BLaER1 (cell line): ENCODE data around the gene CFP.

Experiments
- H3K27ac ChIP-seq: shearing (Covaris generic); formaldehyde crosslinking; 2 replicates; pipeline ENCODE4 v1.8.1; 2022
- H3K27me3 ChIP-seq: shearing (Covaris generic); formaldehyde crosslinking; 2 replicates; pipeline ENCODE4 v1.8.1; 2022
- H3K36me3 ChIP-seq: shearing (Covaris generic); formaldehyde crosslinking; 2 replicates; pipeline ENCODE4 v1.8.1; 2022
- H3K4me1 ChIP-seq: shearing (Covaris generic); formaldehyde crosslinking; 2 replicates; pipeline ENCODE4 v1.8.1; 2022
- H3K4me2 ChIP-seq: shearing (Covaris generic); formaldehyde crosslinking; 2 replicates; pipeline ENCODE4 v1.8.1; 2022
- H3K4me3 ChIP-seq: shearing (Covaris generic); formaldehyde crosslinking; 2 replicates; pipeline ENCODE4 v1.8.1; 2022
- H3K9ac ChIP-seq: shearing (Covaris generic); formaldehyde crosslinking; 2 replicates; pipeline ENCODE4 v1.8.1; 2022
- H3K9me3 ChIP-seq: shearing (Covaris generic); formaldehyde crosslinking; 2 replicates; pipeline ENCODE4 v1.8.1; 2022
- H4K20me1 ChIP-seq: shearing (Covaris generic); formaldehyde crosslinking; 2 replicates; pipeline ENCODE4 v1.8.1; 2022
- Cebpa-rat ChIP-seq: shearing (Covaris generic); IDR thresholded peaks from 2 replicates; pipeline ENCODE4 v1.8.1; 2022

The CFP gene

DNA sequence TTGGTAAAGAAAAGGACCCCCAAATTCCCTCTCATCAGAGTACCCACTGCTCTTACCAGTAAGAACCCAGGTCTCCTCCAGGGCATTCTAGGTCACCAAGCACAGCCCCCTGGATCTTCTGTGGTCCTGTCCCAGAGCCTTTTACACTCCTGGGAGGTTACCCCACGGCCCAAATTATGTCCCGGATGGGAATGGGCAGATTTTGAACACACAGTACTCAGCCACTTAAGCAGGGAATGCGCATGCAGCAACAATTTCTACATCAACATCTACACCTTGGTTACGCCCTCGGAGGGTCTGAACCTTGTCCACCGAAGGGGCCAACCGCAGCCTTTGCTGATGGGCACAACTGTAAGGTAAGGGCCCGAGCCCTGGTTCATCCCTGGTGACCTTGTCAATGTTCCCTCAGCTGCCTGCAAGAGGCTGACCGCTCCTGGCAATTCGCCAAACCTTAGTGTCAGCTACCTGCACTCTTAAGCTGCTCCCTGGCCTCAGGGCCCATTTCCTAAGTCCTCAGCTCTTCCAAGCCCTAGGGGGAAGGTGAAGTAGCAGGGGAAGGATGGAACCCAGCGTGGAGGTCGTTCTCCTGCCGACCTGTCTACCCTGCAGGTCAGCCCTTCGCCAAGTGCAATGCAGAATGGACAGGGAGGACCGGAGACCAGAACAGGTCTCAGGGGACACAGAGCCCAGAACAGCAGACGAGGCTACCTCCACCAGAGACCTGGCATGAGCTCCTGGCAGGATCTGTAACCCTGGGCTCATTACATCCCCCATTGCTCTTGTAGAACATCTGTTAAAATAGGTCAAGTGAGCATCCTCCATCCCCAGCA, 41.6 kb downstream of the CFP start:
- Histone ChIP-seq H4K20me1 (peaks cover 10% of the 10 kb centered on the region; the same call in 1 of the 2 replicates), H3K4me1 (peaks cover 26% of the 10 kb centered on the region), H3K27me3 (peaks cover 43% of the 10 kb centered on the region), H3K9ac (no peak overlapping the region), H3K27ac (no peak overlapping the region), H3K4me2 (no peak overlapping the region), H3K9me3 (no peaks in the 10 kb centered on the region), H3K36me3 (peaks cover 12% of the 10 kb centered on the region), H3K4me3 (no peak overlapping the region)
- TF ChIP-seq Cebpa-rat, result no peak

DNA sequence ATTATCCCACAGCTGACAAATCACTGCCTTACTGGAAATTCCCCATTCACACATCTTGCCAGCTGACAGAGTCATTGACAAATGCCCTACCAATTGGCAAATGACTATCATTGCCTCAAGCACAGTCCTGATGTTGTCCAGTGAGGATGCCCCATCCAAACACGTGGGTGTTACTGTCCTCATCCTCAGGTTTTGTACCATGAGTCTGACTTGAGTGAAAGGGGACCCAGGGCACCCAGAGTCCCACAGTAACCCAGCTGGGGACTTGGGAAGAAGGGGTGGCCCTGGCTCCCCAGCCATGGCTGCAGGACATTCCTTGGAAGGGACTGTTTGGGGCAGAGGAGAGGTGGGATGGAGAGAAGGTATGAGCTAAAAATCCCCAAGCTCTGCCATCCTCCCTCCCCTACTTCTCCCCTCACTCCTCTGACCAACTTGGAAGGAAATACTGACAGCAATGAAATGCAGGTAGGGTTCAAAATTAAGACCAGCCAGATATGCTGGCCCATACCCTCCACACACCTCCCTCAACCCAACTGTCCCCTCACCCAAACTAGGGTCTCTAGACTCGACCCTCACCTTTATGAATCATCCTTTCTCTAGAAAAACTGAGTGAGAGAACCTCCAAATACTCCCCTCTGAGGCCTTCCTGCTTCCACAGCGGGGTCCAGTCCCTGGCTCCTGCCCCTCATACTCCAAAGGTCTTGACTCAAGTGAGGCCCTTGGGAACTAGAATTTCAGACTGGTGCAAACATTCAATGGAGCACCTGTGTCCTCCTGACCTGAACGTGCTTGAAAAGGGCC, 42.4 kb downstream of the CFP start:
- no peak overlapping the region for H3K9ac ChIP-seq
- H4K20me1 ChIP-seq, result peaks cover 10% of the 10 kb centered on the region; the same call in 1 of the 2 replicates
- peaks cover 12% of the 10 kb centered on the region for H3K36me3 ChIP-seq
- TF ChIP-seq Cebpa-rat, result no peak
- H3K27me3 ChIP-seq, result peaks cover 43% of the 10 kb centered on the region
- H3K4me1 ChIP-seq, result peaks cover 35% of the 10 kb centered on the region
- H3K9me3 ChIP-seq, result no peaks in the 10 kb centered on the region
- no peak overlapping the region for H3K27ac ChIP-seq
- H3K4me3 ChIP-seq, result no peak overlapping the region
- H3K4me2 ChIP-seq, result no peak overlapping the region

DNA sequence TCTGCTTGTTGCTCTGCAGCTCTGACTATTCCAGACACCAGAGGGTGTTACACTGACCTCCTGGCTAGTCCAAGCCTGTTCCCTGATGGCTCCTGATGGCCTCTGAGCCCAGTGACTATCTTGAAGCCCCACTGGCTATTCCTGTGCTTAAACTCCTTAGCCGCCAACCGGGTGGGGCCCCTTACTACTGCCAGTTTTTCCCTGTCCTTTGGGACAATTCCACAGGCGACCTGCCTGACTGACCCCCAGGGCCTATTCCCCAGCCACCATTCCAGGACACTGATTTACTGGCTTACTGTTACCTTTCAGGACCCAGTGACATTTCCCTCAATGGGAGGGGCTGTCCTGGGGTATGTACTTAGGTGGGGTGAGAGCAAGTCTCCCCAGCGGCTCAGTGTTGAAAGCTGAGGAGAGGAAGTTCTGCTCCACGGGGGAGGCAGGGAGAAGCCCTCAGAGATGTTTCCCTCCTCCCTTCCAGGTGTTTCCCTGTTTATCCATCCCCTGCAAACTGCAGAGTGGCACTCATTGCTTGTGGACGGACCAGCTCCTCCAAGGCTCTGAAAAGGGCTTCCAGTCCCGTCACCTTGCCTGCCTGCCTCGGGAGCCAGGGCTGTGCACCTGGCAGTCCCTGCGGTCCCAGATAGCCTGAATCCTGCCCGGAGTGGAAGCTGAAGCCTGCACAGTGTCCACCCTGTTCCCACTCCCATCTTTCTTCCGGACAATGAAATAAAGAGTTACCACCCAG, 43.5 kb downstream of the CFP start:
- H3K4me2 ChIP-seq, result no peak overlapping the region
- H3K9me3 ChIP-seq, result no peaks in the 10 kb centered on the region
- H3K9ac ChIP-seq, result no peak overlapping the region

DNA sequence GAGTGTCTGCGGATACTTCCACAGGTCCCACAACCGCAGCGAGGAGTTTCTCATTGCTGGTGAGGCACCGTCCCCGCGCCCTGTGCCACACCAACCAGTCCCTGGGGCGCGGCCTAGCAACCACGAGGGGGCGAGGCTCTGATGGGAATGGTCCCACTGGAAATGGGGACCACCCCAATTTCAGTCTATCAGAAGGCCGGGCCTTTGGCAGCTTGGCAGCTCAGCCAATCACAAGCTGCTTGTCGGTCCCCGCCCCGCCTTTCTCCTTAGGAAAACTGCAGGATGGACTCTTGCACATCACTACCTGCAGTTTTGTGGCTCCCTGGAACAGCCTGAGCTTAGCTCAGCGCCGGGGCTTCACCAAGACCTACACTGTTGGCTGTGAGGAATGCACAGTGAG, 44.5 kb downstream of the CFP start:
- no peak for TF ChIP-seq Cebpa-rat
- Histone ChIP-seq H3K36me3 (peaks cover 12% of the 10 kb centered on the region), H3K9ac (no peak overlapping the region), H3K9me3 (no peaks in the 10 kb centered on the region), H3K27ac (no peak overlapping the region), H3K4me3 (no peak overlapping the region), H3K4me2 (no peak overlapping the region), H3K27me3 (peaks cover 35% of the 10 kb centered on the region), H4K20me1 (peaks cover 10% of the 10 kb centered on the region; the same call in 1 of the 2 replicates), H3K4me1 (peaks cover 36% of the 10 kb centered on the region)

More for the DNA sequence above, 43.5 kb downstream of the CFP start:
- H3K36me3 ChIP-seq, result peaks cover 12% of the 10 kb centered on the region
- TF ChIP-seq Cebpa-rat, result no peak
- no peak overlapping the region for H3K27ac ChIP-seq
- peaks cover 42% of the 10 kb centered on the region for H3K27me3 ChIP-seq
- H4K20me1 ChIP-seq, result peaks cover 10% of the 10 kb centered on the region; the same call in 1 of the 2 replicates
- no peak overlapping the region for H3K4me3 ChIP-seq
- peaks cover 43% of the 10 kb centered on the region for H3K4me1 ChIP-seq

DNA sequence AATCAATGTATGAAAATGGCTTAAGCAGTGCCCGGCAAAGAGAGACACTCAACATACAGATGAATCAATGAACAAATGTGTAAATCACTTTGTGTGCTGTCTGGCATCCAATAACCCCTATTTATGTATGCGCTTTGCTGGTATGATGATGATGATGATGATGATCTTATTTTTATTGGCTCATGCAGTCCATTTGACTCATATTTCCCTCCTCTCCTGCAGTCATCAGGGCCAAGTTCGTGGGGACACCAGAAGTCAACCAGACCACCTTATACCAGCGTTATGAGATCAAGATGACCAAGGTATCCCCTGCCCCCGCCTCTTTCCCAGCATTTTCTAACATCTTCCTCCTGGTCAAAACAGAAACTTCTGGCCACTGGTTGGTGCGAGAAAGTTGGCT, 45.0 kb downstream of the CFP start:
- no peak overlapping the region for H3K9ac ChIP-seq
- H3K27ac ChIP-seq, result no peak overlapping the region
- no peak overlapping the region for H3K4me2 ChIP-seq
- H3K27me3 ChIP-seq, result peaks cover 31% of the 10 kb centered on the region
- no peak overlapping the region for H3K4me3 ChIP-seq
- no peaks in the 10 kb centered on the region for H3K9me3 ChIP-seq
- TF ChIP-seq Cebpa-rat, result no peak
- H3K4me1 ChIP-seq, result peaks cover 32% of the 10 kb centered on the region
- H3K36me3 ChIP-seq, result peaks cover 12% of the 10 kb centered on the region
- peaks cover 10% of the 10 kb centered on the region; the same call in 1 of the 2 replicates for H4K20me1 ChIP-seq

DNA sequence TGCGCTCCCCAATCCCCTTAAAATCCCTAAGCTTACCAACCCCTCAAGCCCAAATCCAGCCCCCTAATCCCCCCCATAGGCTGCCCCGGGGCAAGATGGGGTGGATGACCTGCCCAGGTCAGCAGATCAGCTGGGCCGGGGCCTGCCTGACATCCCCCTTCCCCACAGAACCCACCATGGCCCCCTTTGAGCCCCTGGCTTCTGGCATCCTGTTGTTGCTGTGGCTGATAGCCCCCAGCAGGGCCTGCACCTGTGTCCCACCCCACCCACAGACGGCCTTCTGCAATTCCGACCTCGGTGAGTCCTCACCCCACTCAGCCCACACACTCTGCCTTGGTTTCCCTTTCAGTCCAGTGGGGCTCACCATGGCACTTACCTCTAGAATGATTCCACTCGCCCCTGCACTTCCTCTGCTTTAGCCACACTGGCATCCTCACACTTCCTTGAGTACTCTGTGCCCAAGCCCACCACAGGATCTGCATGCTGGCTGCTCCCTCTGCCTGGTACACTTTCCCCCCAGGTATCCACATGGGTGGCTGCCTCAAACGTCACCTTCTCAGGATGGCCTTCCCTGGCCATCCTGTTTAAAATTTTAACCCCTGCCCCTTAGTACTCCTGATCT, 46.4 kb downstream of the CFP start:
- H3K9me3 ChIP-seq, result no peaks in the 10 kb centered on the region
- no peak overlapping the region for H3K4me3 ChIP-seq
- no peak overlapping the region for H3K9ac ChIP-seq
- TF ChIP-seq Cebpa-rat, result no peak
- peak overlapping the region; percentile 76 for H3K4me2 ChIP-seq
- H3K4me1 ChIP-seq, result peaks cover 44% of the 10 kb centered on the region
- no peak overlapping the region for H3K27ac ChIP-seq
- H3K27me3 ChIP-seq, result peaks cover 35% of the 10 kb centered on the region
- H4K20me1 ChIP-seq, result peaks cover 10% of the 10 kb centered on the region; the same call in 1 of the 2 replicates
- H3K36me3 ChIP-seq, result peaks cover 12% of the 10 kb centered on the region

DNA sequence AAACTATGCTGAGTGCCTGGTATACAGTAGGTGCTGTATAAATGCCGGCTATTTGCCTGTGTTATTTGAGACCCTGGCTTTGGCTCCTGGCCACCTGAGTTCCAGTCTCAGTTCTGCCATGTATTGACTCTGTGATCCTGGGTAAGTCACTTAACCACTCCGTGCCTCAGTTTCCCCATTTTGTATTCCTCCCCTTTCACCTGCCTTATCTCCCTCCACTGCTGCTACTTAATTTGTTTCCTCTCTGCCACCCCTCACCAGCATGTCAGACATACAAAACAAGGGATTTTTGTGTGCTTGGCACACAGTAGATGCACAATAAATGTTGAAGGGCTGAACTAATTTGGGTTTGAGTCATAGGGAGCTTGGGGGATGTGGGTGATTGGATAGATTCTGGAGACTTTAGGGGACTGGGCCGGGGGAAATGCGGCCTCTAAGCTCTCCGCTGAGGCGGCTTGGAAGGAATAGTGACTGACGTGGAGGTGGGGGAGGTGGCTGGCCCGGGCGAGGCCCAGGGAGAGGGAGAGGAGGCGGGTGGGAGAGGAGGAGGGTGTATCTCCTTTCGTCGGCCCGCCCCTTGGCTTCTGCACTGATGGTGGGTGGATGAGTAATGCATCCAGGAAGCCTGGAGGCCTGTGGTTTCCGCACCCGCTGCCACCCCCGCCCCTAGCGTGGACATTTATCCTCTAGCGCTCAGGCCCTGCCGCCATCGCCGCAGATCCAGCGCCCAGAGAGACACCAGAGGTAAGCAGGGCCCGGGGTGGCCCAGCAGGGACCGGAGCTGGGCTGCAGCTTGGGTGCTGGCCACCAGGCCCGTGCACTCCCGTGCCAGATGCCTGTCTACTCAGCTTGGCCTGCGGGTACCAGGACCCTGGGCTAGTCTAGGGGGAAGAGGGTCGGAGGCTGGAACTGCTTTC, 47.7 kb downstream of the CFP start, which contains the start of gene TIMP1:
Gene TIMP1 (plus strand): TSS at position 706 of the 917 bp plus-strand sequence. CDS start 980 bp downstream, outside the sequence.
- H3K27ac ChIP-seq, result peak within 1 kb of the TSS; percentile 77
- H3K9ac ChIP-seq, result peak within 1 kb of the TSS; percentile 45; the same call in 1 of the 2 replicates

DNA sequence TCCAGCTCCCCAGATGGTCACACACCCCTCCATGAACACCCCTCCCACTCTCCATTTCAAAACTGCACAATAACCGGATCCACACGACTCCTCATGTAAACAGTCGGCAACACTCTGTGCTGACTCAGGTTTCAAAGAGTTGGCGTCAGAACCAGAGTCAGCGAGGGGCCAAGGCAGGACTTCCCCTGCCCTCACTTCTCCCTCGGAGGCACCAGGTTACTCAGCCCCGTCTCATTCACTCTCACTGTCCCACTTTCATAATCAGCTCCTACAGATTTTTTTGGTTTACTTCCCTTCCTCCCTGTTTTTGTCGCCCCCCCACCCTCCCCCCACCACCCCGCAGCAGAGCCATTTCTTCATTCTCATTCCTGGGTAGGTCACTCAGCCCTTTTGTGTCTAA, 50.2 kb downstream of the CFP start:
- Histone ChIP-seq H3K36me3 (no peaks in the 10 kb centered on the region), H4K20me1 (no peaks in the 10 kb centered on the region), H3K27me3 (peaks cover 8% of the 10 kb centered on the region; the same call in 1 of the 2 replicates), H3K4me1 (peaks cover 56% of the 10 kb centered on the region), H3K27ac (no peak overlapping the region), H3K4me3 (no peak overlapping the region), H3K9ac (no peak overlapping the region), H3K9me3 (no peaks in the 10 kb centered on the region), H3K4me2 (peak overlapping the region; percentile 28; the same call in 1 of the 2 replicates)
- TF ChIP-seq Cebpa-rat, result no peak

More for the DNA sequence above, 47.7 kb downstream of the CFP start, which contains the start of gene TIMP1:
- no peak for TF ChIP-seq Cebpa-rat
- H3K9me3 ChIP-seq, result no peaks in the 10 kb centered on the region
- H3K4me3 ChIP-seq, result peak within 1 kb of the TSS; percentile 62
- peaks cover 26% of the 10 kb centered on the region for H3K27me3 ChIP-seq
- H3K36me3 ChIP-seq, result peaks cover 12% of the 10 kb centered on the region
- H3K4me2 ChIP-seq, result peak within 1 kb of the TSS; percentile 76
- peaks cover 10% of the 10 kb centered on the region; the same call in 1 of the 2 replicates for H4K20me1 ChIP-seq
- H3K4me1 ChIP-seq, result peaks cover 50% of the 10 kb centered on the region
